SIG-M5 treated with dmso at 0.1 percent for 504 hours (cell line): ENCODE results near the gene SMARCB1.
A peak's percentile ranks its signal among the peaks of the same experiment; 100 is the strongest.

ENCODE experiments used
- DNase-seq: peaks from one replicate; lab custom pipeline; 2025; ENCODE audit not compliant: unreplicated experiment; lab: John Stamatoyannopoulos, UW

Gene SMARCB1

DNA sequence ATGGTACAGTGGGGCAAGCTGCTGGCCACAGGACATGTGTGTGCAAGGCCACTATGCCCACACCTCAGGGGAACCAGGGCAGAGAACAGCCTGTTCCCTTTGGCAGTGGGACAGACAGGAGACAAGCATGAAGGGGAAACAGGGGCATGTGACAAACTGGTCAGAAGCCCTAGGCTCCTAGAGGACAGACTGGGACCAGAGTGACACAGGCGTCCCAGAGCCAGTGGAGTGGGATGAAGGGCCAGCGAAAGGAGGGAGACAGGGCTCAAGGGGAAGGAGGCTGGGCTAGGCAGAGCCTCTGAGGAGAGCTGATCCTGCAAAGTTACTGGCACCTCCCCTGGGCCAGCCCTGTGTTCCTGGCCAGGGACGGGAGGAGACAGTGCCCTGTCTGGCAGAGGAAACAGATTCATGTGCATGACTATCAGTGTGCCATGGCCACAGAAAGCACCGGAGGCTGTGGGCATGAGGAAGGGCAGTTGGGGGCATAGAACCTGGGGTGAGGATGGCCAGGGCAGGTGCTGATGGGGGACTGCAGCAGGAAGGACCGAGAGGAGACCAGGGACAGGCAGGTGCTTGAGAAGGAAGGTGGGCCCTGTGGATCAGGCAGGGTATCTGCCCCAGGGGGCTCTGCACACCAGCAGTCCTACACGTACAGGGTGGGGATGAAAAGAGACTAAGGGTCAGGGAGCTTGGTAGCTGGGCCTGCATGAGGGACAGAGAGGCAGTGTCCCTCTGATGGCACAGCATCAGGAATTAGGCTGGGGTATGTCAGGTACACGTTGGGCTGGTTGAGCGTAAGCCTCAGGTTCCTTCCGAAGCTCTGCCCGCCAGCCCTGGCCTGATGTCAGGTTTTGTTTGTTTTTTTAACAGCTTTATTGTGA is 42.3 kb downstream of the SMARCB1 start:
- no peak for DNase-seq

- DNase-seq = no peak
Observed at GRCh38 chr22:23829845-23830372, 43.1 kb downstream of the SMARCB1 start.

- no peak for DNase-seq
Observed at GRCh38 chr22:23831261-23831660, 44.5 kb downstream of the SMARCB1 start.

GRCh38 chr22:23831781-23832180 is 45.0 kb downstream of the SMARCB1 start:
- no peak for DNase-seq

- no peak for DNase-seq
Observed at GRCh38 chr22:23832226-23833016, 45.7 kb downstream of the SMARCB1 start.

DNA sequence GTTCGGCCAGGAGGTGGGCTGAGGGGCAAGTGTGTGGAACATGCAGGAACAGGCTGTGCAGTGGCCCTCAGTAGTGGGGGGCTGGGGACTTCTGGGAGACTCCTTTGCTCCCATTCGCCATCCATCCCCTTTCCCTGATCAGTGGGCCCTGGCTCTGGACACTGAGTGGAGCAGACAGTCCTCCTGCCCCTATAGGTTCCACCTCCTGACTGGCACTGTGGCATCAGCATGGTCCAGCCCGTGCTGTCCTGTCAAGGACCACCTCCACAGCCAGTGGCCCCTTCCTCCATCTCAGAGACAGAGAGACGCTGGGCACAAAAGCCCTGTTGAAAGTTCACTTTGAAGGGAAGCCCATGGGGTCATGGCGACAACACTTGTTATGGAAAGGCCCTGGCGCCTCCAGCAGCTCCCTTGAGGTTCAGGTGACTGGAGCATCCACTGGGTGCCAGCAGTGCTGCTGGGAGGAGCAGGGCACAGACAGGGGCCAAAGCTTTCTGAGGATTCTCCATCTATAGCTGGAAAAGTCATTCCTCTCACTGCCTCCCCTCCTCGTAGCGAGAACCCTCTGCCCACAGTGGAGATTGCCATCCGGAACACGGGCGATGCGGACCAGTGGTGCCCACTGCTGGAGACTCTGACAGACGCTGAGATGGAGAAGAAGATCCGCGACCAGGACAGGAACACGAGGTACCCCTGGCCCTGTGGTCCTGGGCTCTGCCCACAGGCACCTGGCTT is 46.4 kb downstream of the SMARCB1 start:
- no peak for DNase-seq

DNA sequence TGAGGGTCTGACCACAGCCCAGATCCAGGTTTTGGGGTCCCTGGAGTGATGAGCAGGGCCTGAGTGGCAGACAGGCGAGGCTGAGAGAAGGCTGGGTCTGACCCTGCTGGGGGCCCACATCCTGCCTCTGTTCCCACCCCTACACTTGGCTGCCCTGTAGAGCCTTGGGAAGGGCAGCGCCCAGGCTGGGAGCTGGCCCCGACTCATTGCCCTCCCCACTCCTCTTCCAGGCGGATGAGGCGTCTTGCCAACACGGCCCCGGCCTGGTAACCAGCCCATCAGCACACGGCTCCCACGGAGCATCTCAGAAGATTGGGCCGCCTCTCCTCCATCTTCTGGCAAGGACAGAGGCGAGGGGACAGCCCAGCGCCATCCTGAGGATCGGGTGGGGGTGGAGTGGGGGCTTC is 47.1 kb downstream of the SMARCB1 start:
- DNase-seq = no peak

DNA sequence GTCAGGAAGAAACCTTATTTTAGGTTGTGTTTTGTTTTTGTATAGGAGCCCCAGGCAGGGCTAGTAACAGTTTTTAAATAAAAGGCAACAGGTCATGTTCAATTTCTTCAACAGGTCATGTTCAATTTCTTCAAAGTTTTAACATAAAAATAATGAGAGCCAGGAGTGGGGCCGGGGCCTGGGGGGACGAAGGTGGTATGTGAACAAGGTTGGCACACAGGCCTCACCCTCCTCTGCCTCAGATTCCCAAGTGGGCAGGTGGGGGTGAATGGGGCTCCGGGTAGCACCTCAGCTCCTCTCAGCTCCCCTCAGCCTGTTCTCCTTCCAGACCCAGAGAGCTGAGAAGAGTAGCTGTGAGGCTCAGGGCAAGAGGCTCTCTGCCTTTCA is 47.6 kb downstream of the SMARCB1 start:
- DNase-seq = no peak

- DNase-seq = no peak
Observed at GRCh38 chr22:23834793-23835483, 48.2 kb downstream of the SMARCB1 start.

DNA sequence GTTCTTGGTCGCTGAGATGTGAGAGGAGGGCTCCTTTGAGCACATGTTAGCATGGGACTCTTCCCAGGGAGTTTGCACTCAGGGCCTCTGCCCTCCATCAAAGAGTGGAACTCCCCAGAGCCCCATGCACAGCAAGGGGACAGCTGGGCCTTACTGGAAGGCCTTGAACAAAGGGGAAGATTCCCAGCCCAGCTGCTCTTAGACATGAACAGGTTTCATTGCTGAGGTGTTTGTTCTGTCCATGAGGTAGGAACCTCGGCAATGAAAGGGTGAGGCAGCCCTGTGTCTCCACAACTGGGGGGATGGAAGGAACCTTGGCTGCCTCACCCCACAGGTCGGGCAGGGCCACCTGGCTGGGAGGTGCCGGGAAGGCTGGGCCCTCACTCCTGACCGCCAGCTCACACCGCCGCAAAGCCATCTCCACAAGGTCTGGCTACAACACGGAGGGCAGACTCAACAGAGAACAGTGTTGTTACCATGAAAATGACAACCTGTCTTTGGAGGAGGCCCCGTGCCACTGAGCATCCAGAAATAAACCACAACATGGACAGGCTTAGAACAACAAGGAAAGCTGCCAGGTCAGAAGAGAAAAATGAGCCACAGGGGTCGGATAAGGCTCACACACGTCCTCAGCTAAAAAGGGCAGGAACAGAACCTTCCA is 48.8 kb downstream of the SMARCB1 start:
- no peak for DNase-seq

DNA sequence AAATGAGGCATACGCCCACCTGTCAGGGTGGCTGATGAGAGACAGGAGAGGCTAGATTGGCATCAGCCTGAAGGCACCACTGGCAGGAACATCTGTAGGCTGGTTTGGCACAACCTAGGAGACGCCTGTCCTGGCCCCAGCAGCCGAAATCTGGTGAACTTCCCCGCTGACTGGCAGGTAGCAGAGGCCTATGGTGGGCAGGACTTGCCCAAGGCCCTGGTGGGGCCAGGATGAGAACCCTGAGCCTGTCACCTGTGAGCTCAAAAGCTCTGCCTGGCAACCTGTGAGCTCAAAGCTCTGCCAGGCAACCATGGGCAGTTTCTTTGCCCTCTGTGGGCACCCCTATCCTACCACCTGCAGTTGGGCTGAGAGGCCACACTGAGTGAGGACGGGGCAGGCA is 49.5 kb downstream of the SMARCB1 start:
- DNase-seq = no peak

DNA sequence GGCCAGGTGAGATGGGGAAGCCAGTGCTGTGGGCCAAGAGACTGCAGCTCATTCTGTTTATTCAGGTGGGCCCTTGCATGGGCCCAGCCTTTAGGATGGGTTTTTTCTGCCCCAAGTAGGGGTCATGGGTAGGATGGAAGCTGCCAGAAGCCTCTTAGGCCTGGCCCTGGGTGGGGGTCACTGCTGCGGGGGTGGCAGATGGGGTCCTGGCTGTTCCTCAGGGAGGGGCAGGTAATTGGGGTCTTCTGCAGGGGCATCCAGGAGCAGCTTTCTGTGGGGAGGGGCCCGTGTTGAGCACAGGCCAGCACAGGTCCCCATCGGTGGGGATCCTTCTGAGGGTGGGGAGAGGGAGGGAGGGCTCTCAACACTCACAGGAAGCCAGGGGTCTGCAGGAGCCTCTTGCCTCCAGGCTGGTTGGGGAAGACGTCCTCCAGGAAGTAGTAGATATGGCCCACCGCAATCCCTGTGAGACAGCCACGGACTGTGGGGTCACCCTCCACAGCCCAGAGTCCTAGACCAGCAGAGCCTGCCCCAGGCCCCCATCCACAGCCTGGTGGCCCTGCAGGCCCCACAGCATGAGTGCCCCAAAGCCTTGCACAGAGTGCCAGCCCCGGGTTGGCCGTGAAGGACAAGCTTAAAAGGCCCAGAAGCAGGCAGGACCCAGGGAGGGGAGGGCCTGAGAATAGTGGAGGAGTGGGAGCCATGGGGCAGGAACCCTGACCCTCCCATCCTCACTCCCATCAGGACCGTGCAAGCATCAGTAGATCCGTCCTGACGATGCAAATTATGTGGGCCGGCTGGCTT is 50.1 kb downstream of the SMARCB1 start:
- no peak for DNase-seq

DNA sequence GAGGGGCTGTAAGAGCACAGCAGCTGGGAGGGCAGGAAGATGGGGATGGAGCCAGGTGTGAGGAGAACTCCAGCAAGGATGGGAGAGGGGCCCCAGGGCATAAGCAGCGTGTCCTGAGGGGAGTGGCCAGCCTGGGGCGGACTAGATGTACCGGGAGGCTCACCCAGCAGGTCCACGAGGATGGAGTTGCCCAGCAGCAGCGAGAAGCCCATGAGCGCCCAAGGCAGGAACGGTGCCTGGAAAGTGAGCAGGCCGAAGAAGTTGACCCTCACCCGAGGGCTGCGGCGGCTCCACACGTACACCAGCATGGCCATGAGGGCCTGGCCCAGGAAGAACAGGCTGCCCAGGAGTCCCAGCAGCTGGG is 50.7 kb downstream of the SMARCB1 start:
- DNase-seq = no peak

DNA sequence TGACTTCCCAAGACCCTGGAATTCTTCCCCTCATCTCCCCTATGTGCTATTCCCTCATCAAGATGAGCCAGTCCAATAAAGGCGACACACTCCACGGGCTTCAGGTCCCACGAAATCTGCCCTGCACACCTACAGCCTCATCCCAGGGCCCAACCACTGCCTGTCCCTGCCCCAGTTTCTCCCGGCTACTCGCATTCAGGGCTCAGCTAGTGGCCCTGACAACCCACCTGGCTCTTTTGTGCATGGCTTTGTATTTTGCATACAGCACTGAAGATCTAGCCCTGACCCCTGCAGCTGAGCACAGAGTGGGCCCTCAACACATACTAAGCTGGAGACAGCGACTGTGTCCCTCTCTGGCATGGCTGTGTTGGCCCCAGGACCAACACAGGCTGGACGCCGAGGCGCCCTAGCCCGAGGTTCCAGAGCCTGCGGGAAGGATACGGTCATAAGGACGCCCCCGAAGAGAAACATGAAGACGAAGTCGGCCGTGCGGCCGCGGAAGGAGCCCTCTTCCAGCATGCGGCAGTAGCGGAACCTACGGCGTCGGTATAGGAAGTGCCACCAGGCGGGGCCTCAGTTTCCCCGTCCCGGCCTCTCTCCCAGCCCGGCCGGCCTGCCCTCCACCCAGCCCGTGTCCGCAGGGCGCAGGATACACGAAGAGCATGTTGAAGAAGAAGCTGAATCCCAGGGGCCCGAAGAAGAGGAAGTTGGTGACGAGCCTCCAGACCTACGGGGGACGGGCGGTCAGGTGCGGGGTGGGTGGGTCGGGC is 51.3 kb downstream of the SMARCB1 start:
- peak; percentile 55 for DNase-seq

- peak; percentile 98 for DNase-seq
Observed at GRCh38 chr22:23838681-23839468, 52.1 kb downstream of the SMARCB1 start, which contains the start of gene DERL3. DERL3 (minus strand) TSS chr22:23839006; CDS start chr22:23838987, 19 bp downstream.

- no peak for DNase-seq
Observed at GRCh38 chr22:23840026-23840425, 53.3 kb downstream of the SMARCB1 start.

DNA sequence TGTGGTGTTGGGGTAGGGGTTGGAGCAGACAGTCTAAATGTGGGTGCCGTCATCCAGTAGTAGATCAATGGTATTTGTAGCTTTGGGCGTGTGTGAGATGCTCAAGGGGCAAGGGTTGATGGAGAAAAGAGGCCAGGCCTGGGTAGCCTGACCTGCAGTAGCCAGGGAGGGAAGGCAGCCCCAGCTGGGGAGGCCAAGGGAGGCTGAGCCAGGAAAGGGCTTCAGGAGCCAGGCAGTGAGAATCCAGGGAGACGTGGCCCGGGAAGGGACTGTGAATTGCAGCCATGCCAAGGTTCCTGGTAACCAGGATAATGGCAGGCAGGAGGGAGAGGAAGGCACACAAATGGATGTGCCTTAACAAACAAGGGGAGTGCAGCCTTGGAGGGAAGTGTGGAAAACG is 54.5 kb downstream of the SMARCB1 start:
- no peak for DNase-seq
